Lower leg skin (tissue), 3 donors: ENCODE data around the gene PPM1L.

Source experiments
- CTCF ChIP-seq, 3 donors: fragments of 450-650 bp; IDR thresholded peaks; one replicate each; pipeline ENCODE4 v1.5.1; 2016; ENCODE audit warnings: antibody characterized with exemption in 3 of 3, mild to moderate bottlenecking in 3 of 3, moderate library complexity in 2 of 3
- POLR2A ChIP-seq, 2 donors: fragments of 450-650 bp; IDR thresholded peaks; one replicate each; pipeline ENCODE4 v1.6.1; 2016 to 2017; ENCODE audit warnings: antibody characterized with exemption in 2 of 2, mild to moderate bottlenecking in 1 of 2, moderate library complexity in 1 of 2

DNA sequence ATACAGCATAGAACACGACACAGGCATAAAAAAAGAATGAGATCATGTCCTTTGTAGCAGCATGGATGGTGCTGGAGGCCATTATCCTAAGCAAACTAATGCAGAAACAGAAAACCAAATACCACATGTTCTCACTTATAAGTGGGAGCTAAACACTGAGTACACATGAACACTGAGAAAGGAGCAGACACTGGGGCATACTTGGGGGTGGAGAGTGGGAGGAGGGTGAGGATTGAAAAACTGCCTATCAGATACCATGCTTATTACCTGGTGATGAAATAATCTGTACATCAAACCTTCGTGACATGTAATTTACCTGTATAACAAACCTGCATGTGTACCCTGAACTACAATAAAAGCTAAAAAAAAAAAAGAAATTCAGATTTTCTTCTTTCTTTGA, 100.4 kb downstream of the PPM1L start:
- TF ChIP-seq CTCF (IDR thresholded peaks at IDR 0.05), result no peak
- TF ChIP-seq POLR2A (IDR thresholded peaks at IDR 0.05), result no peak
